Measurements from ENCODE around the gene C4orf51. TPM values are rescaled to one million over a fixed set of nuclear protein-coding genes. Genes with fewer than 3 reads are reported as not detected.

Gene C4orf51
- total RNA-seq, 4 donors from 2014 or later, result not detected

DNA sequence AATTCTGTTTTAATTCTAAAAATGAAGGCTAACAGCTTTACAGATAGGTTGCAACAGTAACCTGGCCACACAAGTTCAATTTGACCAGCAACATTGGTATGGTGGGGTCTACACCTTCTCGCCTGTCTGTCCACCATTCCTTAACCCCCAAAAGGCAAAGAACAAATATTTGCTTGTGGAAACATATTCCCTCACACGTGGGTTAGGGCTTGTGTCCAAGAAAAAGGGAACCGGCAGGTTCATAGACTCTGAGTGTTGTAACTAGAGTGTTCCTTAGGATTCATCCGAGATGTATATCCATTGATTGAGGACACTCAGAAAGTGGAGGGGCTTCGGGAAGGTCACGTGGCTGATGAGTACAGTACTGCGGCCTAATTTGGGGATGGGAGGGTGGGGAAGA lies 54.1 kb downstream of the C4orf51 start:
- peaks cover 5 to 67% (median 24%) of the 10 kb centered on the region in 3 donors for H3K4me1 ChIP-seq
- no peaks in the 10 kb centered on the region for H3K27me3 ChIP-seq
- WGBS, 2 donors (ENCODE audit: low coverage in 1 of 2), result 33 to 40% methylated on average over 4 to 6 of the region's 7 CpGs
- no peaks in the 10 kb centered on the region for H3K9me3 ChIP-seq
- no peaks in the 10 kb centered on the region for H3K36me3 ChIP-seq
- TF ChIP-seq, protein P1, sequence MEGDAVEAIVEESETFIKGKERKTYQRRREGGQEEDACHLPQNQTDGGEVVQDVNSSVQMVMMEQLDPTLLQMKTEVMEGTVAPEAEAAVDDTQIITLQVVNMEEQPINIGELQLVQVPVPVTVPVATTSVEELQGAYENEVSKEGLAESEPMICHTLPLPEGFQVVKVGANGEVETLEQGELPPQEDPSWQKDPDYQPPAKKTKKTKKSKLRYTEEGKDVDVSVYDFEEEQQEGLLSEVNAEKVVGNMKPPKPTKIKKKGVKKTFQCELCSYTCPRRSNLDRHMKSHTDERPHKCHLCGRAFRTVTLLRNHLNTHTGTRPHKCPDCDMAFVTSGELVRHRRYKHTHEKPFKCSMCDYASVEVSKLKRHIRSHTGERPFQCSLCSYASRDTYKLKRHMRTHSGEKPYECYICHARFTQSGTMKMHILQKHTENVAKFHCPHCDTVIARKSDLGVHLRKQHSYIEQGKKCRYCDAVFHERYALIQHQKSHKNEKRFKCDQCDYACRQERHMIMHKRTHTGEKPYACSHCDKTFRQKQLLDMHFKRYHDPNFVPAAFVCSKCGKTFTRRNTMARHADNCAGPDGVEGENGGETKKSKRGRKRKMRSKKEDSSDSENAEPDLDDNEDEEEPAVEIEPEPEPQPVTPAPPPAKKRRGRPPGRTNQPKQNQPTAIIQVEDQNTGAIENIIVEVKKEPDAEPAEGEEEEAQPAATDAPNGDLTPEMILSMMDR (IDR thresholded peaks at IDR 0.05), result no peak
- TF ChIP-seq EP300 (IDR thresholded peaks at IDR 0.05), result no peak
- TF ChIP-seq POLR2AphosphoS5 (IDR thresholded peaks at IDR 0.05), result no peak
- TF ChIP-seq POLR2A (IDR thresholded peaks at IDR 0.05), result no peak
- peak overlapping the region in 1 of 2 donors; percentile 34 for H3K4me3 ChIP-seq
- peak overlapping the region; percentile 93 to 99 (median 98) for H3K27ac ChIP-seq
- no peak for ATAC-seq

DNA sequence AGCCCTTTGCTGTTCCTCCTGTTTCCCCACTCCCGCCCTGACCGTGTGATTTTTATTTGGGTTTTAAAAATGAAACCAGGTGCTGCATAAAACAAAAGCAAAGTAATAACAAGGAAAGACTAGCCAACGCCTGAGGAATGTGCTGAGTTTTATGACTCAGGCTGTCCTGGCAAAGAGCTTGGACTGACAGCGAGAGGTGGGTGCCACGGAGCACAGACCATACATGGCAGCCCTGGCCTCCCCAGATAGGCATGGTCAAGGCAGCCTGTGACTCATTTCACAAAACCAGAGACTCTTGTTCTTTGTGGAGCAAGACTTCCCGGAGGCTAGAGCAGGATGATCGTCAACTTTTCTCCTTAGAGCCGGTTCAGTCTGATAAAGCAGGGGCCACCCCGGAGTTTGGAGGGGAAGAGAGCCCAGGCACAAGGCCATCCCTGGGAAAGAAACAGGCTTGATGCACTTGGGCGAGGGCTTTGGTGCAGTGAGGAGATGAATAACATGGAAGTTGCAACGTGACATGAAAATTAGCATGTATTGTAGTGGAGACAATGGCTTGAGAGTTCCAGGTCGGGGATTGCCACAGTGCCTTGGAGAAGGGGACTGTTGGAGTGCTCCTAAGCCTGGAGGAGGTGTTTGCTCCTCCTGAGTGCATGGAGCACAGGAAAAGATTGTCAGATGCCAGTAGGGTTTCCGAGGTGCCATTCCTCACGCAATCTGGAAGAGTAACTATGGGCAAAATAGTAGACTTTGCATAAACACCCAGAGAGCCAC lies 54.8 kb downstream of the C4orf51 start:
- H3K9me3 ChIP-seq, result no peaks in the 10 kb centered on the region
- WGBS, 2 donors (ENCODE audit: low coverage in 1 of 2), result 27 to 44% methylated on average over 5 to 9 of the region's 14 CpGs
- no peaks in the 10 kb centered on the region for H3K36me3 ChIP-seq
- peaks cover 5 to 69% (median 24%) of the 10 kb centered on the region in 3 donors for H3K4me1 ChIP-seq
- H3K27ac ChIP-seq, result peak overlapping the region; percentile 93 to 99 (median 98)
- peak overlapping the region in 1 of 2 donors; percentile 34 for H3K4me3 ChIP-seq
- ATAC-seq, result peak; percentile 77
- H3K27me3 ChIP-seq, result no peaks in the 10 kb centered on the region
- TF ChIP-seq POLR2AphosphoS5 (IDR thresholded peaks at IDR 0.05) (peak; percentile 96), EP300 (IDR thresholded peaks at IDR 0.05) (no peak)

DNA sequence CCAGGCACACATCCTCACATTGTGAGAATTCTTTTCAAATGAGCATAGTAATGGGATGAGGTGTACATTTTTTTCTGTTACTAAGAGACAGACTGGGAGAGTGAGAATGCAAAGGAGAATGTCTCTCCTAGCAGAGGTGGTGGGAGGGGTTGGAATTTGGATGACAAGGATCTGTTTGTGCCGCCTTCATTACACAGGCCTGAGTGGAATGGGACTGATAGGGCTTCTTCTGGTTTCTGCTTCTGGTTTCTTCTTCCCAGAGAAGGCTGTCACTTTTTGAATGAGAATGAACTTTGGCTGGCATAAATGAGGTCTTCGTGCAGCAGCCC lies 55.4 kb downstream of the C4orf51 start:
- H3K27ac ChIP-seq, result peak overlapping the region; percentile 93 to 99 (median 98)
- H3K9me3 ChIP-seq, result no peaks in the 10 kb centered on the region
- no peak overlapping the region for H3K4me3 ChIP-seq
- H3K4me1 ChIP-seq, result peaks cover 5 to 74% (median 24%) of the 10 kb centered on the region in 3 donors
- WGBS, 2 donors (ENCODE audit: low coverage in 1 of 2), result 25 to 51% methylated on average over 2 of the region's 2 CpGs
- H3K36me3 ChIP-seq, result no peaks in the 10 kb centered on the region
- no peaks in the 10 kb centered on the region for H3K27me3 ChIP-seq
- TF ChIP-seq, protein P1 (IDR thresholded peaks at IDR 0.05), result no peak
- TF ChIP-seq POLR2A (IDR thresholded peaks at IDR 0.05) (no peak), EP300 (IDR thresholded peaks at IDR 0.05) (no peak), POLR2AphosphoS5 (IDR thresholded peaks at IDR 0.05) (peak; percentile 69)
- peak; percentile 25 for ATAC-seq

DNA sequence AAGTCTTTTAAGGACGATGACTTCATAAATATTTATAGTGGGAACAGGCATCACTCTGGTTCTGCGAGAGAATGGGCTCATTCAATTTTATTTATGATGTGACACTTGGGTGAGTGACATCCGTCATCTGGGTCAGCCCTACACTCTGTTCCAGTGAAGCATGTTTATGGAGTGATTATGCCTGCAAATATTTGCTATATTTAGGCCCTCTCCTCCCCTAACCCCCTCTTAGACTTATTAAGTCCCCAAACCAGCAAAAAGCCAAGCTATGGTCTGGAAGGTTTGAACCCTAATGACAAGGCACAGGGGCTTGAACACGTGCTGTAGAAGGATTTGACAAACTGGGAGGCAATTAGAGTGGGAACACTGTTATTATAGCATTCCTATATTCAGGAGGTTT lies 55.9 kb downstream of the C4orf51 start:
- 48 to 67% methylated on average over 1 to 4 of the region's 4 CpGs for WGBS, 2 donors (ENCODE audit: low coverage in 1 of 2)
- Histone ChIP-seq H3K4me1 (peaks cover 5 to 74% (median 22%) of the 10 kb centered on the region in 3 donors), H3K27ac (peak overlapping the region; percentile 93 to 99 (median 98)), H3K4me3 (no peak overlapping the region), H3K27me3 (no peaks in the 10 kb centered on the region), H3K9me3 (no peaks in the 10 kb centered on the region), H3K36me3 (no peaks in the 10 kb centered on the region)
- TF ChIP-seq POLR2A (IDR thresholded peaks at IDR 0.05), result no peak
- ATAC-seq, result no peak

DNA sequence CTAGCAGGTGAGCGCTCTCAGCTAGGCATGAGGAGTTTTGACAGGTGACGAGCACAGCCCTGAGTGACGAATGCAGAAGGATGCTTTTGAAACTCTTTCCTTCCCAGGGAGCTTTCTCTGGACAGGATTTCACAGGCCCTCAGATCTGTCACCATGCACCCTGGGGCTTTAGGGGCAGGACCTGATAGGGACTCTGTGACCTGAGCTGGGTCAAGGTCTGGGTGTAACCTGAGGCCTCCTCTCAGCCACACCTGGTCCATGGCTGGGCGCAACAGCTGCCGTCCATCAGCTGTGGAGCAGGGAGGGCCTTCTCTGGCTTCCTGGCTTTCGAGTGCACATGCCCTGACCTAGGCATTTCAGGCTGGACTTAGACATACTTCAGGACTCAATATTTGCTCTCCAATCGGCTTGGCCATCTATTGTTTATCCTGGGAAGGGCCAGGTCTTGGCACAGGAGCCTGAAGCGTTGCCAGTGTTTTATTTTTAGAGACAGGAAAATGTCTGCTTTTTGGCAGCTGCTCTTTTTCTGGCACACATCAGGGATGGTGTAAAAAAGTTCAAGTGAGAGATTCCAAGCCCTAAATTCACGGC lies 56.4 kb downstream of the C4orf51 start:
- H3K4me3 ChIP-seq, result no peak overlapping the region
- H3K4me1 ChIP-seq, result peaks cover 5 to 74% (median 19%) of the 10 kb centered on the region in 3 donors
- H3K9me3 ChIP-seq, result no peaks in the 10 kb centered on the region
- ATAC-seq, result peak; percentile 19
- H3K36me3 ChIP-seq, result no peaks in the 10 kb centered on the region
- 6 to 42% methylated on average over 2 of the region's 9 CpGs for whole genome bisulfite sequencing, 2 donors (ENCODE audit: low coverage in 1 of 2)
- TF ChIP-seq, protein P1 (IDR thresholded peaks at IDR 0.05), result no peak
- no peak for TF ChIP-seq POLR2A (IDR thresholded peaks at IDR 0.05)
- peak; percentile 95 for TF ChIP-seq POLR2AphosphoS5 (IDR thresholded peaks at IDR 0.05)
- H3K27ac ChIP-seq, result peak overlapping the region; percentile 93 to 99 (median 98)
- H3K27me3 ChIP-seq, result no peaks in the 10 kb centered on the region

DNA sequence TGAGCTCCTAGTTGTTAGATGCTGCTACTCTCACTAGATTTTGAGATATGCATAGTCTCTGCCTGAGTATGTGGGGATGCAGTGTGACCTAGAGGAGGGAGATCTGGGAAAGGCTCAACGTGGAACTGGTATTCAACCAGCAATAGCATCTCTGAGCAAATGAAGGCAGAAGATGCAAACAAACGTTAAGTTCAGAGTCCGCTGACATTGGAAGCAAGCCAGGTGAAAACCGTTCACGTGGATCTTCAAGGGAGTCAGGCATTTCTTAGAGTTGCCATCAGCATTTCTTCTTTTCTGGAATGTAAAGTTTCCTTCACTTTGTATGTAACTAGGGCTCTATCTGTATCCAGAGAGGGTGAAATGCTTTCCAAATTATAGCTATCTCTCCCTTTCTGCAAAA lies 59.9 kb downstream of the C4orf51 start:
- Histone ChIP-seq H3K9me3 (no peaks in the 10 kb centered on the region), H3K27ac (no peak overlapping the region), H3K4me3 (no peak overlapping the region), H3K27me3 (no peaks in the 10 kb centered on the region), H3K4me1 (peaks cover 5 to 45% (median 13%) of the 10 kb centered on the region in 3 donors), H3K36me3 (no peaks in the 10 kb centered on the region)
- 12 to 24% methylated on average over 5 of the region's 5 CpGs for WGBS, 2 donors (ENCODE audit: low coverage in 1 of 2)
- TF ChIP-seq, protein P1 (IDR thresholded peaks at IDR 0.05), result no peak
- no peak for TF ChIP-seq EP300 (IDR thresholded peaks at IDR 0.05)
- TF ChIP-seq POLR2A (IDR thresholded peaks at IDR 0.05), result no peak
- TF ChIP-seq POLR2AphosphoS5 (IDR thresholded peaks at IDR 0.05), result no peak
- ATAC-seq, result no peak
